T follicular helper cell (primary cell): ENCODE measurements around the gene XDH.

Experiments used
- DNase-seq: peaks from one replicate; pipeline ENCODE4 v3.0.0-alpha.2; 2020; ENCODE audit warnings: low read depth

The XDH gene

DNA sequence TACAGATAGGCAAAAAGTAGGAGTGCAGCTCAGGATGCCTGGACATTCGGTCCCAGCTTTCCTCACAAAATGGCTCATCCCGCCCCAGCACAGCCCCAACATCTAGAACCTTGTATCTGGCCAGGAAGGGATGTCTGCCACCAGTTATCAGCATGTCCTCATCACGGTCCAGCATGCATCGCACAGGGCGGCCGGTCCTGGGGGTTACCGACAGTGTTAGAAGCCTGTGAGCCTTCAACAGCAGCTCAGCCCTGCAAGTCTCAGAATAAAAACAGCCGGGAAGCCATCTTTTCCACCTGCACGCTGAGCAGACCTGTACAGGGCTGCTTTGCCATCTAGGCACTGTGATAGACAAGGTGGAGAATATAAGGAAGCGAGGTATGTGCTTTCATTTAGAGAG is 49.2 kb downstream of the XDH start:
- DNase-seq, result no peak

DNA sequence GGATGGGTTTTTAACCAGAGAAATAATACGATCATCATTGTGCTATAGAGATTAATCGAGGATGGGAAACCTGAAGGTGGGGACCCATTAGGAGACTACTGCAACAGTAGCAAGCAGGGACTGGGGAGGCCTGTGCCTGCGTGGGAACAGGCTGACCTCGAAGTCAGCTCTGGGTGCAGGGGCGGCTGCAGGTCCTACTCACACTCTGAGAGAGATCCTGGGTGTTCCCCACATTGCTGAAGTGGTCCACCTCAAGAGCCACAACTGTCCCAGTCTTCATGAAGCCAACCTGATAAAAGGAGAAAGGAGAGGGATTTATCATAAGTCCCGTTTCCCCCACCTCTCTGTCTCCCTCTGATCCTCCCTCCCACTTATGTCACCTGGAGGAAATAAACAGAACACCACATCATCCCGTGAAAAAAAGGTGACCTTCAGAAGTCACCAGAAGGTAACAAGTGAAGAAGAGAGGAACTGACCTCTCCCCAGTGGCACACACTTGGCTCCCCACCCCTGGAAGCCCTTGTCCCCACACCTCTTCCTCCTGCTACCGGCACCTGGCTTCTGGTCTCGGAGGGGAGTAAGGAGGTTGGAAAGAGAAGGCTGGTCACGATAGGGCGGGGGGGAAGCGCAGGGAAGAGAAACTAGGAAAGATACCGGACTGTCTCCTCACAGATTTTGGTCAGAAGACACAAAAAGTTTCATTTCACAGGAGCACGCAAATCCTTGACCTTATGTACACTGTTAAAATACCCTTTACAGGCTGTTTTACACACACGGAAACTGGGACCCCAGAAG is 50.4 kb downstream of the XDH start:
- no peak for DNase-seq

- no peak for DNase-seq
Observed at GRCh38 chr2:31362581-31362980, 52.0 kb downstream of the XDH start.

- DNase-seq, result no peak
Observed at GRCh38 chr2:31359229-31359628, 55.3 kb downstream of the XDH start.

DNA sequence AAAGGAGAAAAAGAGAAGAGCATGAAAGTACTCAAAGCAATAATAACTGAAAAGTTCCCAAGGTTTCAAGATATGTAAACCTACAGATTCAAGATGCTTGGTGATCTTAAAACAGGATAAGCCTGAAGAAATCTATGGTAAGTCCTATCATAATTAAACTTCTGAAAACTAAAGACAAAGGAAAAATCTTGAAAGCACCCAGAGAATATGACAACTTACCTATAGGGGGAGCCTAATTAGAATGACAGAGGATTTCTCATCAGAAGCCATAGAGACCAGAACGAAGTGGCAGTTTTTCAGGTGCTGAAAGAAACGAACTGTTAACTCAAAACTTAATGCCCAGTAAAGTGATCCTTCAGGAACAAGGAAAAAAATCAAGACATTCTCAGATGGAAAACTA is 59.7 kb downstream of the XDH start:
- no peak for DNase-seq

- DNase-seq, result no peak
Observed at GRCh38 chr2:31353179-31353578, 61.4 kb downstream of the XDH start.

DNA sequence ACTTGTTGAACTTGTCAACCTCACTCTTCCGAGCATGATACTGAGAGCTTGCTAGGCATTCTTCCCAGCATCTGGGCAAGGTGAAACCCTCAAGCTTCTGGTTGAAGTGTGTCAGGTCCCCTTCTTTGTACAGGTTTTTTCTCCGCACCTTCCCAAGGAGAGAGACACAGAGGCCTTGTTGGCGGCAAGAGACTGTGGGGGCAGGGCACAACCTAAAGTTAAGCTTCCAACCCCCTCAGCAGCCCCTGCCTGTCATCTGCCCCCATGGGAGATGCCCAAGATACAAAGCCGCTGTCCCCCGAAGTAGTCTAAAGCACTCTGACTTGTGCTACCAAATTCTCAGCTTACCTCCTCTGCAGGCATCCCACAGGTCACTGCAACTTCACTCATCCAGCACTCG is 64.9 kb downstream of the XDH start:
- no peak for DNase-seq

DNA sequence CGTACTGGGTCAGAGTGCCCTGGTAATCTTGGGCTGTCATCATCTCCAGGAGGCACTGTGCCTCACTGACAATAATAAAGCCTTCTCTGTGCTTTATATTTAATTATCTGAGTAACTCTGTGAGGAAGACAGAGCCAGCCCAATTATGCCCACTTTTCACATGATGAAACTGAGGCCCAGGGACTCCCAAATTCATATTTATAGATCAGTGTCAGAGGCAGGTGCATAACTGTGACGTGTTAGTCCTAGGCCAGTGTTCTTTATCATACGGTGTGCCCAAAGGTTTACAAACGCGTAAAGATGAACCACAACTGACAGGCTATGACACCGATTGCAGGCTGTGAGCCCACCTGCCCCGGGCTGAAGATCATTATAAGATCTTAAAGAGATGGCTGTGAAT is 65.4 kb downstream of the XDH start:
- DNase-seq, result no peak

GRCh38 chr2:31348618-31349017 is 65.9 kb downstream of the XDH start:
- no peak for DNase-seq

- no peak for DNase-seq
Observed at GRCh38 chr2:31347750-31348149, 66.8 kb downstream of the XDH start.

GRCh38 chr2:31347319-31347718 is 67.2 kb downstream of the XDH start:
- no peak for DNase-seq

GRCh38 chr2:31344447-31344846 is 70.1 kb downstream of the XDH start:
- DNase-seq, result no peak

- DNase-seq, result no peak
Observed at GRCh38 chr2:31341351-31341750, 73.2 kb downstream of the XDH start.

DNA sequence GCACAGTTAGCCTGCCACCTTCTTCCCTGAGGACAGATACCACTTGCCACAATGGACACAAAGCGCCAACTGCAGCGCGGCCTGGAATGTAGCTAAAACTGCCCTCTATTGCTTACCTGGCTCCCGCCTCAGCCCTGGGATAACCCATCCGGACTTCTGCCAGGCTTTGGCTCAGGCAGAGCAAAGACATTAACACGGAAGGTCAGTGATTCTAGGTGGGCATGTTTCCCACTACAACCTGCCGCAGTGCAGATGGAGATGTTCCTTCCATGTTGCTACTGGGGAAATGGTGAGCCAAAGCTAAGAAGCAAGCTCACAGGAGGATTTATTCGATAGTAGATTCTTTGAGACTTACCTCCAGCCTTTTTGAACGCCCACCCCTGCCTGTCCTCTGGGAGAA is 74.8 kb downstream of the XDH start:
- DNase-seq, result no peak

DNA sequence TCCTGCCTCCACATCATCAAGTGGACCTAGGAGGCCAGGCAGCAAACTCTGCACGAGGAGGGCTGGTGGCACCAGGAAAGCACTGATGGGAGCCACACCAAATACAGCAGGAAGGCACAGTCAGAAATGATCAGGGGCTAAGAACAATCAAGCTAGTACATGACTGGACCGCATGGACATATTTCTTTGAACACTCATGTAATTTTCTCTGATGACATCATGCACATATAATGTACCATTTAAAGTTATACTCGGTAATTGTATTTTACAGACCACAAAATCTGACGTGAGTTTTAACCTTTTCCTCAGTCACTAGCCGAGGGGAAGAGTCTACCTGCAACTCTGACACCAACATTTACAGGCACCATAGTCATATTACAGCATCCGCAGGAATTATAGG is 76.7 kb downstream of the XDH start:
- DNase-seq, result no peak

GRCh38 chr2:31337197-31337596 is 77.3 kb downstream of the XDH start:
- no peak for DNase-seq

GRCh38 chr2:31335921-31336585 is 78.5 kb downstream of the XDH start:
- no peak for DNase-seq

DNA sequence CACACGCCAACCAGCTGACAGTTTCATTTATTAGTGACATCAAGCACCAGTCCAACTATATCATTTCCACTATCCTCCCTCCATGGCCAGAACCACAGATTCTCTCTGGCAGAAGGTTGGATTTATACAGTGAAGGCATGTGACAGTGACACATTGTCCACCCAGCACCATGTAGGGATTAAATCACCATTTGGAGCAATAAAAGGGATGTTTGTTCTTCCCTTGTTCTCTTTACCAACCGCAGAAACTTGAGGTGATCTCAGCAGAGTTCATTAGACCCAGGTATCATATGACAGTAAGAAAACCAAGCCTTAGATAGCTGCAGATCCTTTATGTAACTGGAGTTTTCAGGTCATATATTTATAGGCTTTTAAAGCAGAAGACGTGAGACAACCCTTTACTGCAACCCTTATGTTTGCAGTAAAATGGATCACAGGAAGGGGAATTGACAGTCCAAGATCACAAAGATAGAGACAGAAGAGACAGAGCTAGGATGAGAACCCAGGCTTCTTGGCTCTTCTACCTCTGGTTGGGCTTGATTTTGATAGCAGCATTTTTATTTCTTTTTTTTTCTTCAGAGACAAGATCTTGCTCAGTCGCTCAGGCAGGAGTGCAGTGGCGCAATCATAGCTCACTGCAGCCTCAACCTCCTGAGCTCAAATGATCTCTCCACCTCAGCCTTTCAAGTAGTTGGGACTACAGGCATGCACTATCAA is 80.1 kb downstream of the XDH start:
- no peak for DNase-seq

DNA sequence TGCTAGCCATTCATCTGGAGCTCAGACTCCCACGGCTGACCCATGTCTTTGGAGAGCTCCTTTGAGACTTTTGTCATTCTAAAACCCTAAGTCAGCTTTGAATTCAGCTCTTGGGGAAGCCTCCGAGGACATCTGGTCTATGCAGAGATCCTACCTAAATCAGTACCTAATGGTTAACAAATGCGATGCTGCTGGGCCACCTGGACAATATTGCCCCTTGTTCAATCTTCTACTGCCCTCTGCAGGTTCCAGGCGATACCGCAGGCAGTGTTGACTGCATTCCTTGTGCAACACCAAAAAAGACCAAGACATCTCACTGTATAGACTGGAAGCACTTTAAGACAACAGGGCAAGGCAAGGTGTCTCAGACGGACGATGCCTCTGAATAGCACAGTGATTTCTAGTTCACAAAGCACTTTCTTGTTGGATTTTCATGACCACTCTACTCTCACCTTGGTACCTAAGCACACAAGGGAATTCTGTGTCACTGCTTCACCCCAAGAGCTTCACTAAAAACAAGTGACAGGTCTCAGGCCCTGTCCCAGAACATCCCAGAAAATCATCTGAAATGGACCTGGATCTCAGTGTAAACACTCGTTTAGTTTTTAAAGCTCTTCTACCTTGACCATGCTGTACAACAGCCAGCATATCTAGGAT is 80.9 kb downstream of the XDH start:
- DNase-seq, result peak; percentile 60

- no peak for DNase-seq
Observed at GRCh38 chr2:31333046-31333445, 81.5 kb downstream of the XDH start.

DNA sequence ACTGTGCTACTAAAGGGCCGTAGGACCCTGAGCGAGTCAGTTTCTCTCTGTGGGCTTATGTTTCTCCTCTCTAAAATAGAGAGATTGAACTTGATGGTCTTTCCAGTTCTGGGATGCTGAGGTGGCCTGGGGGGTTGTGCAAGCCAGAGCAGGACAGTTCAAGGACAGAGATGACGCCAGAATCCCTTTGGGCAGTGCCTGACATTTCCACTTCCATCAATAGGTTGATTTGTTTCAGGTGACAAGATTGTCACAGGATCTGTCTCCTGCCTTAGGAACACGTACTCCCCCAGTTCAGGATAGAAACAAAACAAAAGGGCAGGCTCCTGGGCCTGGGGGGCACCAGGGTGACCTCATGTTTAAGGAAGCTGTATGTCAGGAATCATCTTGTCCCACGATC is 82.0 kb downstream of the XDH start:
- no peak for DNase-seq

DNA sequence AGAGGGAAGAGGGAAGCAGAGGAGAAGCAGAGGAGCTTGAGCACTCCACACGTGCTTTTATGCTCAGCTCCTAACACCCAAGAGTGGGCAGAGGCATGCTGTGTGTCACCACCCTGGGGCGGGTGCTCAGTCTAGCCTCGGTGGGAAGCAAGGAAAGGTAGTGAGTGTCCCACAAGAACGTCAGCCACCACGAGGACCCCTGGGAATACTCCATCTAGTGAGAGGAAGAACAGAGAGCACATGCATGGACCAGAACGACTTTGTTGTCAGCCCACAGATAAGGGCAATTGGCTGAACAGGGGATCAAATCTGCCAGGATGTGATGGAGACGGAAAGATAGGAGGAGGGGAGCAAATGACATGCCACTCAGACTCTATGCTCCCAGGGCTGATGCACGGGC is 83.4 kb downstream of the XDH start:
- no peak for DNase-seq
